K562 (cell line): Measurements from ENCODE around the gene IFT122. TPM values are rescaled to one million over a fixed set of nuclear protein-coding genes. Genes with fewer than 3 reads are reported as not detected.

ENCODE experiments used
- FOS ChIP-seq: IDR thresholded peaks from 3 replicates; pipeline ENCODE4 v1.6.1; 2011; ENCODE audit not compliant: insufficient read length; ENCODE audit errors: extremely low read depth
- STAT5A ChIP-seq: IDR thresholded peaks from 2 replicates; pipeline ENCODE4 v1.6.1; 2012; ENCODE audit warnings: low read length, inconsistent platforms, borderline replicate concordance
- ZNF212 ChIP-seq: fragments of 450-650 bp; formaldehyde crosslinking; IDR thresholded peaks from 2 replicates; pipeline ENCODE4 v1.4.0; 2020; ENCODE audit warnings: mild to moderate bottlenecking
- polyA plus RNA-seq, 8 experiments: library from polyadenylated mRNA; depleted of rRNA in 4 of 8; stranded (reverse) in 5 of 8; unstranded in 3 of 8; fragments of >200 nt; fragmentation: Nextera tagmentation in 2 of 8; fragmentation: Illumina TruSeq in 1 of 8; extraction: Ambion mirVana in 2 of 8; extraction: Trizol in 1 of 8; gene quantifications; 2 replicates each; pipeline versions ENCODE4 v1.2.1 to v1.2.3, GENCODE V29; 2011 to 2014; ENCODE audit warnings: inconsistent platforms in 1 of 8, missing spikeins in 1 of 8
- total RNA-seq, 7 experiments: library from RNA; depleted of rRNA in 6 of 7; stranded (reverse); fragments of >200 nt in 6 of 7; fragmentation: Illumina TruSeq in 2 of 7; extraction: Trizol in 2 of 7; gene quantifications; 2 replicates each; pipeline versions ENCODE4 v1.2.1 to v1.2.3, GENCODE V29; 2011 to 2021; ENCODE audit warnings: low replicate concordance in 1 of 7
- TF ChIP-seq, protein P1 (sequence below): fragments of 450-650 bp; IDR thresholded peaks from 2 replicates; pipeline ENCODE4 v1.6.1; 2016; ENCODE audit warnings: mild to moderate bottlenecking, moderate library complexity

The IFT122 gene
- total and polyA plus RNA-seq, 9 of the 15 experiments (the other 6 are each of a cell fraction or from before 2014, with no cell fraction given): 2.4 to 11.5 (median 7.7) TPM

GRCh38 chr3:129530821-129531220 lies 90.8 kb downstream of the IFT122 start (continued):
- TF ChIP-seq, protein P1, sequence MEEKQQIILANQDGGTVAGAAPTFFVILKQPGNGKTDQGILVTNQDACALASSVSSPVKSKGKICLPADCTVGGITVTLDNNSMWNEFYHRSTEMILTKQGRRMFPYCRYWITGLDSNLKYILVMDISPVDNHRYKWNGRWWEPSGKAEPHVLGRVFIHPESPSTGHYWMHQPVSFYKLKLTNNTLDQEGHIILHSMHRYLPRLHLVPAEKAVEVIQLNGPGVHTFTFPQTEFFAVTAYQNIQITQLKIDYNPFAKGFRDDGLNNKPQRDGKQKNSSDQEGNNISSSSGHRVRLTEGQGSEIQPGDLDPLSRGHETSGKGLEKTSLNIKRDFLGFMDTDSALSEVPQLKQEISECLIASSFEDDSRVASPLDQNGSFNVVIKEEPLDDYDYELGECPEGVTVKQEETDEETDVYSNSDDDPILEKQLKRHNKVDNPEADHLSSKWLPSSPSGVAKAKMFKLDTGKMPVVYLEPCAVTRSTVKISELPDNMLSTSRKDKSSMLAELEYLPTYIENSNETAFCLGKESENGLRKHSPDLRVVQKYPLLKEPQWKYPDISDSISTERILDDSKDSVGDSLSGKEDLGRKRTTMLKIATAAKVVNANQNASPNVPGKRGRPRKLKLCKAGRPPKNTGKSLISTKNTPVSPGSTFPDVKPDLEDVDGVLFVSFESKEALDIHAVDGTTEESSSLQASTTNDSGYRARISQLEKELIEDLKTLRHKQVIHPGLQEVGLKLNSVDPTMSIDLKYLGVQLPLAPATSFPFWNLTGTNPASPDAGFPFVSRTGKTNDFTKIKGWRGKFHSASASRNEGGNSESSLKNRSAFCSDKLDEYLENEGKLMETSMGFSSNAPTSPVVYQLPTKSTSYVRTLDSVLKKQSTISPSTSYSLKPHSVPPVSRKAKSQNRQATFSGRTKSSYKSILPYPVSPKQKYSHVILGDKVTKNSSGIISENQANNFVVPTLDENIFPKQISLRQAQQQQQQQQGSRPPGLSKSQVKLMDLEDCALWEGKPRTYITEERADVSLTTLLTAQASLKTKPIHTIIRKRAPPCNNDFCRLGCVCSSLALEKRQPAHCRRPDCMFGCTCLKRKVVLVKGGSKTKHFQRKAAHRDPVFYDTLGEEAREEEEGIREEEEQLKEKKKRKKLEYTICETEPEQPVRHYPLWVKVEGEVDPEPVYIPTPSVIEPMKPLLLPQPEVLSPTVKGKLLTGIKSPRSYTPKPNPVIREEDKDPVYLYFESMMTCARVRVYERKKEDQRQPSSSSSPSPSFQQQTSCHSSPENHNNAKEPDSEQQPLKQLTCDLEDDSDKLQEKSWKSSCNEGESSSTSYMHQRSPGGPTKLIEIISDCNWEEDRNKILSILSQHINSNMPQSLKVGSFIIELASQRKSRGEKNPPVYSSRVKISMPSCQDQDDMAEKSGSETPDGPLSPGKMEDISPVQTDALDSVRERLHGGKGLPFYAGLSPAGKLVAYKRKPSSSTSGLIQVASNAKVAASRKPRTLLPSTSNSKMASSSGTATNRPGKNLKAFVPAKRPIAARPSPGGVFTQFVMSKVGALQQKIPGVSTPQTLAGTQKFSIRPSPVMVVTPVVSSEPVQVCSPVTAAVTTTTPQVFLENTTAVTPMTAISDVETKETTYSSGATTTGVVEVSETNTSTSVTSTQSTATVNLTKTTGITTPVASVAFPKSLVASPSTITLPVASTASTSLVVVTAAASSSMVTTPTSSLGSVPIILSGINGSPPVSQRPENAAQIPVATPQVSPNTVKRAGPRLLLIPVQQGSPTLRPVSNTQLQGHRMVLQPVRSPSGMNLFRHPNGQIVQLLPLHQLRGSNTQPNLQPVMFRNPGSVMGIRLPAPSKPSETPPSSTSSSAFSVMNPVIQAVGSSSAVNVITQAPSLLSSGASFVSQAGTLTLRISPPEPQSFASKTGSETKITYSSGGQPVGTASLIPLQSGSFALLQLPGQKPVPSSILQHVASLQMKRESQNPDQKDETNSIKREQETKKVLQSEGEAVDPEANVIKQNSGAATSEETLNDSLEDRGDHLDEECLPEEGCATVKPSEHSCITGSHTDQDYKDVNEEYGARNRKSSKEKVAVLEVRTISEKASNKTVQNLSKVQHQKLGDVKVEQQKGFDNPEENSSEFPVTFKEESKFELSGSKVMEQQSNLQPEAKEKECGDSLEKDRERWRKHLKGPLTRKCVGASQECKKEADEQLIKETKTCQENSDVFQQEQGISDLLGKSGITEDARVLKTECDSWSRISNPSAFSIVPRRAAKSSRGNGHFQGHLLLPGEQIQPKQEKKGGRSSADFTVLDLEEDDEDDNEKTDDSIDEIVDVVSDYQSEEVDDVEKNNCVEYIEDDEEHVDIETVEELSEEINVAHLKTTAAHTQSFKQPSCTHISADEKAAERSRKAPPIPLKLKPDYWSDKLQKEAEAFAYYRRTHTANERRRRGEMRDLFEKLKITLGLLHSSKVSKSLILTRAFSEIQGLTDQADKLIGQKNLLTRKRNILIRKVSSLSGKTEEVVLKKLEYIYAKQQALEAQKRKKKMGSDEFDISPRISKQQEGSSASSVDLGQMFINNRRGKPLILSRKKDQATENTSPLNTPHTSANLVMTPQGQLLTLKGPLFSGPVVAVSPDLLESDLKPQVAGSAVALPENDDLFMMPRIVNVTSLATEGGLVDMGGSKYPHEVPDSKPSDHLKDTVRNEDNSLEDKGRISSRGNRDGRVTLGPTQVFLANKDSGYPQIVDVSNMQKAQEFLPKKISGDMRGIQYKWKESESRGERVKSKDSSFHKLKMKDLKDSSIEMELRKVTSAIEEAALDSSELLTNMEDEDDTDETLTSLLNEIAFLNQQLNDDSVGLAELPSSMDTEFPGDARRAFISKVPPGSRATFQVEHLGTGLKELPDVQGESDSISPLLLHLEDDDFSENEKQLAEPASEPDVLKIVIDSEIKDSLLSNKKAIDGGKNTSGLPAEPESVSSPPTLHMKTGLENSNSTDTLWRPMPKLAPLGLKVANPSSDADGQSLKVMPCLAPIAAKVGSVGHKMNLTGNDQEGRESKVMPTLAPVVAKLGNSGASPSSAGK: no peak
- TF ChIP-seq ZNF212 (CRISPR knock-in tag): no peak
- TF ChIP-seq STAT5A: no peak
- no peak for TF ChIP-seq FOS
